ENCODE results near the gene RBM48.

DNA sequence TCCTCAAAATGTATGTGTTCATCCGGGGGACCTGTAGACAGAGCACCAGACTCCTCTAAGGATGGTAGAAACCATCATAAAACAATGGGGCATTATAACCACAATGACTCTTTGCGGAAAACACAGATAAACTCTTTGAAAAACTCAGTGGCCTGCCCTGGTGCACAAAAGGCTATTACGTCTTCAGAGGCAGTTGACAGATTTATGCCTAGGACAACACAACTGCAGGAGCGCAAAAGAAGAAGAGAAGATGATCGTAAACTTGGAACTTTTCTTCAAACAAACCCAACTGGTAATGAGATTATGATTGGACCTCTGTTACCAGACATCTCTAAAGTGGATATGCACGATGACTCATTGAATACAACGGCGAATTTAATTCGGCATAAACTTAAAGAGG is 6.0 kb downstream of the RBM48 start:
- TF ChIP-seq, protein P1, sequence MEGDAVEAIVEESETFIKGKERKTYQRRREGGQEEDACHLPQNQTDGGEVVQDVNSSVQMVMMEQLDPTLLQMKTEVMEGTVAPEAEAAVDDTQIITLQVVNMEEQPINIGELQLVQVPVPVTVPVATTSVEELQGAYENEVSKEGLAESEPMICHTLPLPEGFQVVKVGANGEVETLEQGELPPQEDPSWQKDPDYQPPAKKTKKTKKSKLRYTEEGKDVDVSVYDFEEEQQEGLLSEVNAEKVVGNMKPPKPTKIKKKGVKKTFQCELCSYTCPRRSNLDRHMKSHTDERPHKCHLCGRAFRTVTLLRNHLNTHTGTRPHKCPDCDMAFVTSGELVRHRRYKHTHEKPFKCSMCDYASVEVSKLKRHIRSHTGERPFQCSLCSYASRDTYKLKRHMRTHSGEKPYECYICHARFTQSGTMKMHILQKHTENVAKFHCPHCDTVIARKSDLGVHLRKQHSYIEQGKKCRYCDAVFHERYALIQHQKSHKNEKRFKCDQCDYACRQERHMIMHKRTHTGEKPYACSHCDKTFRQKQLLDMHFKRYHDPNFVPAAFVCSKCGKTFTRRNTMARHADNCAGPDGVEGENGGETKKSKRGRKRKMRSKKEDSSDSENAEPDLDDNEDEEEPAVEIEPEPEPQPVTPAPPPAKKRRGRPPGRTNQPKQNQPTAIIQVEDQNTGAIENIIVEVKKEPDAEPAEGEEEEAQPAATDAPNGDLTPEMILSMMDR (conservative IDR thresholded peaks at IDR 0.05; ENCODE audit: low read depth, low read length): no peak
- no peak for TF ChIP-seq EZH2phosphoT487 (IDR thresholded peaks at IDR 0.05; ENCODE audit: borderline replicate concordance, low read length)

All from PC-3 (cell line).